Lung (tissue), 12 donors: ENCODE data around the gene SPECC1L. TPM values are rescaled to one million over a fixed set of nuclear protein-coding genes. Genes with fewer than 3 reads are reported as not detected.
A peak's percentile ranks its signal among the peaks of the same experiment; 100 is the strongest.

ENCODE experiments used
- ATAC-seq: fragments of 200-7000 bp; cut with Tn5 transposase; one replicate; pipeline ENCODE4 v1.9.1; 2020; ENCODE audit warnings: moderate number of reproducible peaks; ENCODE audit not compliant: insufficient read depth, low FRiP score
- DNase-seq, 3 donors: peaks; one replicate each; pipeline ENCODE4 v3.0.0-alpha.2; 2013 to 2017
- H3K27ac ChIP-seq, 2 donors: one replicate each; pipeline ENCODE4 v1.5.1; 2013; ENCODE audit warnings: mild to moderate bottlenecking in 2 of 2, moderate library complexity in 2 of 2, control low read depth in 1 of 2, inconsistent platforms in 1 of 2, low read depth in 1 of 2, low read length in 1 of 2
- H3K27me3 ChIP-seq, 3 donors: one replicate each; pipeline ENCODE4 v1.5.1; 2013; ENCODE audit warnings: low read length in 2 of 3; ENCODE audit not compliant: control insufficient read depth in 3 of 3, insufficient read depth in 3 of 3
- H3K36me3 ChIP-seq, 4 donors: one replicate each; pipeline ENCODE4 v1.5.1; 2013; ENCODE audit warnings: low read length in 4 of 4, mild to moderate bottlenecking in 1 of 4, moderate library complexity in 1 of 4; ENCODE audit not compliant: control insufficient read depth in 4 of 4, insufficient read depth in 4 of 4
- H3K4me1 ChIP-seq, 5 donors: one replicate each; pipeline ENCODE4 v1.5.1; 2013; ENCODE audit warnings: low read length in 5 of 5, mild to moderate bottlenecking in 2 of 5, moderate library complexity in 1 of 5; ENCODE audit not compliant: control insufficient read depth in 5 of 5, insufficient read depth in 5 of 5
- H3K4me3 ChIP-seq: one replicate; pipeline ENCODE4 v1.5.1; 2013; ENCODE audit warnings: mild to moderate bottlenecking, control low read depth, moderate library complexity
- H3K9ac ChIP-seq, 2 donors: one replicate each; pipeline ENCODE4 v1.5.1; 2013; ENCODE audit warnings: low read length in 2 of 2, control low read depth in 1 of 2; ENCODE audit not compliant: insufficient read depth in 1 of 2
- H3K9me3 ChIP-seq, 4 donors: one replicate each; pipeline ENCODE4 v1.5.1; 2013; ENCODE audit warnings: low read length in 3 of 4, mild to moderate bottlenecking in 1 of 4, moderate library complexity in 1 of 4; ENCODE audit not compliant: control insufficient read depth in 4 of 4, insufficient read depth in 3 of 4
- WGBS, 2 donors: extraction: QIAGEN DNeasy Blood & Tissue Kit; methylation state at CpG; one replicate each; pipeline ENCODE4 v1.1.7; 2013; 5-methylcytosine and 5-hydroxymethylcytosine counted together
- polyA plus RNA-seq, 2 donors: library from polyadenylated mRNA; stranded (reverse); fragments of 200-250 nt; gene quantifications; one replicate each; pipeline ENCODE4 v1.2.1, GENCODE V29; 2013
- total RNA-seq, 2 donors: library from RNA; depleted of rRNA in 1 of 2; stranded (reverse); fragments of >200 nt in 1 of 2; gene quantifications; one replicate each; pipeline ENCODE4 v1.2.1, GENCODE V29; 2014 to 2021
- TF ChIP-seq, protein P1 (sequence below): IDR thresholded peaks from 2 replicates; pipeline ENCODE4 v1.5.1; 2012; ENCODE audit warnings: mild to moderate bottlenecking; ENCODE audit errors: control extremely low read depth, extremely low read depth
- donor health status: control.
- donor health status: control.
- donor health status: Bipolar disorder and iron deficiency.
- donor health status: healthy.
- donor health status: DM: yes; HTN: yes; CAD: no.

The SPECC1L gene
- total and polyA plus RNA-seq, 4 donors = 10.4 to 83.9 (median 37.8) TPM

DNA sequence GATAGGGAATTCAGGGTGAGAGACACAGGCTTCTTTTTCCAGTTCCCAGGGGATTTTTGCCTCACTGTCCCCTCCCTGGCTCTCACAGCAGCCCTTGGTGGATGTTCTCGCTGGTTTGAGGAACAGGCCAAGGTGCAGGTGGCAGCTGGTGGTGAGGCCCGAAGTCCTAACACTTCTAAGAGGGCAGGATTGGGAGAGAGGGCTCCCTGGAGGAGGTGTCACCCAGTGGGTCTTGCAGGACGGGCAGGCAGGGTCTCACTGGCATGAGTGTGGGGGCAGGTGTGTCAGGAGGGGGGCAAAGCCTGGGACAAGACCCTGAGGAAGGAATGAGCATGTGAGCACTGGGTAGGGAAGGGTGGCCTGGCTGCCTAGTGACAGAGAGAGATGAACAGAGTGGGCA lies 165.9 kb downstream of the SPECC1L start:
- ATAC-seq = no peak
- no peak overlapping the region for H3K4me3 ChIP-seq
- H3K27me3 ChIP-seq = no peaks in the 10 kb centered on the region
- peaks cover 0 to 43% (median 40%) of the 10 kb centered on the region in 5 donors for H3K4me1 ChIP-seq
- H3K27ac ChIP-seq = peak overlapping the region in 1 of 2 donors; percentile 37
- no peaks in the 10 kb centered on the region for H3K9me3 ChIP-seq
- WGBS, 2 donors = 87 to 94% methylated on average over 3 of the region's 3 CpGs
- TF ChIP-seq, protein P1, sequence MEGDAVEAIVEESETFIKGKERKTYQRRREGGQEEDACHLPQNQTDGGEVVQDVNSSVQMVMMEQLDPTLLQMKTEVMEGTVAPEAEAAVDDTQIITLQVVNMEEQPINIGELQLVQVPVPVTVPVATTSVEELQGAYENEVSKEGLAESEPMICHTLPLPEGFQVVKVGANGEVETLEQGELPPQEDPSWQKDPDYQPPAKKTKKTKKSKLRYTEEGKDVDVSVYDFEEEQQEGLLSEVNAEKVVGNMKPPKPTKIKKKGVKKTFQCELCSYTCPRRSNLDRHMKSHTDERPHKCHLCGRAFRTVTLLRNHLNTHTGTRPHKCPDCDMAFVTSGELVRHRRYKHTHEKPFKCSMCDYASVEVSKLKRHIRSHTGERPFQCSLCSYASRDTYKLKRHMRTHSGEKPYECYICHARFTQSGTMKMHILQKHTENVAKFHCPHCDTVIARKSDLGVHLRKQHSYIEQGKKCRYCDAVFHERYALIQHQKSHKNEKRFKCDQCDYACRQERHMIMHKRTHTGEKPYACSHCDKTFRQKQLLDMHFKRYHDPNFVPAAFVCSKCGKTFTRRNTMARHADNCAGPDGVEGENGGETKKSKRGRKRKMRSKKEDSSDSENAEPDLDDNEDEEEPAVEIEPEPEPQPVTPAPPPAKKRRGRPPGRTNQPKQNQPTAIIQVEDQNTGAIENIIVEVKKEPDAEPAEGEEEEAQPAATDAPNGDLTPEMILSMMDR = no peak
- no peak overlapping the region for H3K9ac ChIP-seq
- H3K36me3 ChIP-seq = peaks cover 0 to 9% (median under 1%) of the 10 kb centered on the region in 4 donors
- DNase-seq = no peak

- DNase-seq = no peak
- no peak overlapping the region for H3K27ac ChIP-seq
- peaks cover 0 to 14% (median under 1%) of the 10 kb centered on the region in 4 donors for H3K36me3 ChIP-seq
- no peak overlapping the region for H3K9ac ChIP-seq
- no peak overlapping the region for H3K4me3 ChIP-seq
- WGBS, 2 donors = 90 to 96% methylated on average over 4 of the region's 4 CpGs
- no peaks in the 10 kb centered on the region for H3K27me3 ChIP-seq
- no peak for ATAC-seq
- peaks cover 0 to 41% (median 39%) of the 10 kb centered on the region in 5 donors for H3K4me1 ChIP-seq
- TF ChIP-seq, protein P1 = no peak
- H3K9me3 ChIP-seq = no peaks in the 10 kb centered on the region
Measured at GRCh38 chr22:24437091-24437490, 166.5 kb downstream of the SPECC1L start.

GRCh38 chr22:24437741-24438328 lies 167.2 kb downstream of the SPECC1L start:
- TF ChIP-seq, protein P1 = no peak
- Histone ChIP-seq H3K36me3 (peaks cover 0 to 16% (median under 1%) of the 10 kb centered on the region in 4 donors), H3K27me3 (no peaks in the 10 kb centered on the region), H3K4me1 (peaks cover 0 to 34% (median 32%) of the 10 kb centered on the region in 5 donors), H3K9me3 (no peaks in the 10 kb centered on the region), H3K9ac (no peak overlapping the region), H3K4me3 (no peak overlapping the region), H3K27ac (no peak overlapping the region)
- ATAC-seq (no peak), DNase-seq (no peak)
- WGBS, 2 donors = 80 to 83% methylated on average over 5 of the region's 5 CpGs

DNA sequence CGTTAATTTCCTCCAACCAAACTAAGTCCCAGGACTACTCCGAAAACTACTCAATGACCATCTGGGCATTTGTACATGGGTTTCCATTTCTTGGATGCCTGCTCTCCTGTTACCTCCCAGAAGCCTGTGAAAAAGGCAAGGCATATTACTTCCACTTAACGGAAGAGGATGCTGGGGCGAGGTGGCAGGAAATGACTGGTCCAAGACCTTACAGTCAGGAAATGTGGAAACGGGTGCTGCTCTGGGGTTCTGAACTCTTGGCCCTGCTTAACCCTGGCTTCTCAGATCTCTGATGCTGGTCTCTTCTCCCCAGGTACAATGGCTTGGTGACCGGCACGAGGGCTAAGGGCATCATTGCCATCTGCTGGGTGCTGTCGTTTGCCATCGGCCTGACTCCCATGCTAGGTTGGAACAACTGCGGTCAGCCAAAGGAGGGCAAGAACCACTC lies 169.7 kb downstream of the SPECC1L start:
- H3K9me3 ChIP-seq = no peaks in the 10 kb centered on the region
- H3K36me3 ChIP-seq = peaks cover 0 to 16% (median under 1%) of the 10 kb centered on the region in 4 donors
- peak overlapping the region in 1 of 2 donors; percentile 17 for H3K27ac ChIP-seq
- H3K4me3 ChIP-seq = no peak overlapping the region
- 65 to 81% methylated on average over 10 of the region's 10 CpGs for WGBS, 2 donors
- H3K9ac ChIP-seq = no peak overlapping the region
- DNase-seq = no peak
- no peaks in the 10 kb centered on the region for H3K27me3 ChIP-seq
- H3K4me1 ChIP-seq = peaks cover 0 to 12% (median 7%) of the 10 kb centered on the region in 5 donors
- ATAC-seq = no peak
- TF ChIP-seq, protein P1 = no peak
